Suprapubic skin (tissue), 4 donors: ENCODE results near the gene CNN2. TPM values are rescaled to one million over a fixed set of nuclear protein-coding genes. Genes with fewer than 3 reads are reported as not detected.

Experiments
- DNase-seq, 2 donors: peaks; one replicate each; pipeline ENCODE4 v3.0.0-alpha.2; 2019; ENCODE audit warnings: low spot score in 2 of 2
- H3K27ac ChIP-seq: fragments of 200-600 bp; sonication (generic); one replicate; pipeline ENCODE4 v1.5.1; 2019
- H3K27me3 ChIP-seq: fragments of 200-600 bp; sonication (generic); one replicate; pipeline ENCODE4 v1.5.1; 2019
- H3K36me3 ChIP-seq: fragments of 200-600 bp; sonication (generic); one replicate; pipeline ENCODE4 v1.5.1; 2019
- H3K4me1 ChIP-seq: fragments of 200-600 bp; sonication (generic); one replicate; pipeline ENCODE4 v1.5.1; 2019
- H3K4me3 ChIP-seq: fragments of 200-600 bp; sonication (generic); one replicate; pipeline ENCODE4 v1.5.1; 2019; ENCODE audit warnings: mild to moderate bottlenecking
- H3K9me3 ChIP-seq: fragments of 200-600 bp; sonication (generic); one replicate; pipeline ENCODE4 v1.5.1; 2019
- CTCF ChIP-seq, 2 donors: fragments of 200-600 bp in 1 of 2; fragments of 450-650 bp in 1 of 2; sonication (generic) in 1 of 2; IDR thresholded peaks; one replicate each; pipeline ENCODE4 v1.5.1; 2016 to 2019; ENCODE audit warnings: antibody characterized with exemption in 2 of 2, mild to moderate bottlenecking in 1 of 2, moderate library complexity in 1 of 2
- EP300 ChIP-seq: sonication (generic); formaldehyde crosslinking; IDR thresholded peaks from one replicate; pipeline ENCODE4 v1.6.1; 2017; ENCODE audit warnings: antibody characterized with exemption
- POLR2A ChIP-seq, 2 donors: fragments of 450-650 bp; IDR thresholded peaks; one replicate each; pipeline ENCODE4 v1.6.1; 2017; ENCODE audit warnings: antibody characterized with exemption in 2 of 2, mild to moderate bottlenecking in 2 of 2, moderate library complexity in 2 of 2
- POLR2AphosphoS5 ChIP-seq, 3 donors: sonication (generic); formaldehyde crosslinking; IDR thresholded peaks; one replicate each; pipeline ENCODE4 v1.6.1; 2017; ENCODE audit warnings: antibody characterized with exemption in 3 of 3
- WGBS: methylation state at CpG from one replicate; pipeline ENCODE4 v1.1.5; 2018; 5-methylcytosine and 5-hydroxymethylcytosine counted together
- total RNA-seq, 4 donors: library from RNA; depleted of rRNA; stranded (reverse); fragments of >200 nt; gene quantifications; one replicate each; pipeline ENCODE4 v1.1.0, GENCODE V29; 2016

The CNN2 gene
- total RNA-seq, 4 donors from 2014 or later: 44.0 to 75.1 (median 68.4) TPM

- Histone ChIP-seq H3K27me3 (peaks cover 41% of the 10 kb centered on the region), H3K27ac (no peak overlapping the region), H3K4me3 (peak overlapping the region; percentile 52), H3K9me3 (no peaks in the 10 kb centered on the region), H3K36me3 (no peaks in the 10 kb centered on the region), H3K4me1 (peaks cover 69% of the 10 kb centered on the region)
- TF ChIP-seq POLR2AphosphoS5 (IDR thresholded peaks at IDR 0.05) (peak in 1 of 3 donors; percentile 30), EP300 (no peak)
- 47% methylated on average over 21 of the region's 25 CpGs for WGBS
- peak in 1 of 2 donors; percentile 78 for DNase-seq
Measured at GRCh38 chr19:1069009-1069779, 42.8 kb downstream of the CNN2 start.

- H3K27me3 ChIP-seq: peaks cover 41% of the 10 kb centered on the region
- no peak for TF ChIP-seq CTCF (IDR thresholded peaks at IDR 0.05)
- TF ChIP-seq POLR2A (IDR thresholded peaks at IDR 0.05): no peak
- TF ChIP-seq EP300: no peak
- TF ChIP-seq POLR2AphosphoS5 (IDR thresholded peaks at IDR 0.05): no peak
- no peaks in the 10 kb centered on the region for H3K9me3 ChIP-seq
- H3K4me3 ChIP-seq: no peak overlapping the region
- H3K36me3 ChIP-seq: no peaks in the 10 kb centered on the region
- H3K4me1 ChIP-seq: peaks cover 61% of the 10 kb centered on the region
- DNase-seq: no peak
- WGBS: 30% methylated on average over 20 of the region's 21 CpGs
- no peak overlapping the region for H3K27ac ChIP-seq
Measured at GRCh38 chr19:1070576-1070930, 44.1 kb downstream of the CNN2 start.

GRCh38 chr19:1070931-1071791, 44.8 kb downstream of the CNN2 start:
- Histone ChIP-seq H3K4me3 (peak overlapping the region; percentile 37), H3K9me3 (no peaks in the 10 kb centered on the region), H3K4me1 (peaks cover 55% of the 10 kb centered on the region), H3K27me3 (peaks cover 41% of the 10 kb centered on the region), H3K36me3 (no peaks in the 10 kb centered on the region), H3K27ac (no peak overlapping the region)
- DNase-seq: peak in 1 of 2 donors; percentile 65
- no CpG with 5 or more reads among the region's 99 CpGs for WGBS
- no peak for TF ChIP-seq POLR2A (IDR thresholded peaks at IDR 0.05)
- no peak for TF ChIP-seq CTCF (IDR thresholded peaks at IDR 0.05)
- no peak for TF ChIP-seq POLR2AphosphoS5 (IDR thresholded peaks at IDR 0.05)
- TF ChIP-seq EP300: no peak

- WGBS: 86% methylated on average over 11 of the region's 11 CpGs
- H3K4me1 ChIP-seq: peaks cover 52% of the 10 kb centered on the region
- H3K4me3 ChIP-seq: no peak overlapping the region
Measured at GRCh38 chr19:1072371-1073015, 46.1 kb downstream of the CNN2 start.

GRCh38 chr19:1073063-1073955, 46.9 kb downstream of the CNN2 start:
- Histone ChIP-seq H3K27ac (no peak overlapping the region), H3K36me3 (no peaks in the 10 kb centered on the region), H3K4me3 (no peak overlapping the region), H3K4me1 (peaks cover 50% of the 10 kb centered on the region), H3K9me3 (no peaks in the 10 kb centered on the region), H3K27me3 (peaks cover 22% of the 10 kb centered on the region)
- DNase-seq: no peak
- WGBS: 93% methylated on average over 12 of the region's 30 CpGs
- no peak for TF ChIP-seq POLR2A (IDR thresholded peaks at IDR 0.05)
- TF ChIP-seq EP300: no peak
- no peak for TF ChIP-seq CTCF (IDR thresholded peaks at IDR 0.05)
- no peak for TF ChIP-seq POLR2AphosphoS5 (IDR thresholded peaks at IDR 0.05)

More at GRCh38 chr19:1072371-1073015, 46.1 kb downstream of the CNN2 start:
- no peak for DNase-seq
- Histone ChIP-seq H3K27me3 (peaks cover 28% of the 10 kb centered on the region), H3K9me3 (no peaks in the 10 kb centered on the region), H3K27ac (no peak overlapping the region), H3K36me3 (no peaks in the 10 kb centered on the region)
- no peak for TF ChIP-seq EP300
